Right lobe of liver (tissue), 6 donors: ENCODE data around the gene NLRC5. TPM values are rescaled to one million over a fixed set of nuclear protein-coding genes. Genes with fewer than 3 reads are reported as not detected.
"Not testable (repeated sequence)": the region's sequence is repeated elsewhere in the genome, so short reads cannot be mapped to it uniquely, and the experiment has no call there.

Experiments
- ATAC-seq, 4 donors: fragments of 200-7000 bp; cut with Tn5 transposase; one replicate each; pipeline ENCODE4 v1.9.1; 2020; ENCODE audit warnings: mild to moderate bottlenecking in 4 of 4, moderate library complexity in 4 of 4
- DNase-seq, 3 donors: peaks; one replicate each; pipeline ENCODE4 v3.0.0-alpha.2; 2020
- H3K27ac ChIP-seq, 3 donors: fragments of 200-600 bp; one replicate each; pipeline ENCODE4 v1.8.0; 2022
- H3K27me3 ChIP-seq, 2 donors: fragments of 200-600 bp; one replicate each; pipeline ENCODE4 v1.8.0; 2022
- H3K36me3 ChIP-seq, 4 donors: fragments of 200-600 bp; sonication (generic) in 1 of 4; one replicate each; pipeline versions ENCODE4 v1.5.1 to v1.8.0; 2017 to 2022; ENCODE audit warnings: control low read depth in 1 of 4
- H3K4me1 ChIP-seq, 4 donors: fragments of 200-600 bp; sonication (generic) in 1 of 4; one replicate each; pipeline versions ENCODE4 v1.5.1 to v1.8.0; 2017 to 2022; ENCODE audit warnings: control low read depth in 1 of 4
- H3K4me3 ChIP-seq, 3 donors: fragments of 200-600 bp; one replicate each; pipeline ENCODE4 v1.8.0; 2022
- H3K9me3 ChIP-seq, 4 donors: fragments of 200-600 bp; sonication (generic) in 1 of 4; one replicate each; pipeline versions ENCODE4 v1.5.1 to v1.8.0; 2017 to 2022; ENCODE audit warnings: control low read depth in 1 of 4
- CTCF ChIP-seq, 4 donors: fragments of 200-600 bp in 3 of 4; fragments of 450-650 bp in 1 of 4; IDR thresholded peaks; one replicate each; pipeline versions ENCODE4 v1.5.1 to v1.8.0; 2016 to 2022; ENCODE audit warnings: antibody characterized with exemption in 4 of 4, mild to moderate bottlenecking in 2 of 4
- POLR2A ChIP-seq: fragments of 450-650 bp; IDR thresholded peaks from one replicate; pipeline ENCODE4 v1.6.1; 2017; ENCODE audit warnings: antibody characterized with exemption, mild to moderate bottlenecking
- WGBS: methylation state at CpG from one replicate; pipeline ENCODE4 v1.1.6; 2018; ENCODE audit warnings: low coverage, low lambda C conversion rate; ENCODE audit not compliant: insufficient coverage; ENCODE audit errors: missing lambda C conversion rate; 5-methylcytosine and 5-hydroxymethylcytosine counted together
- intact Hi-C, 2 donors: fragments of 100-400 bp; cut with DNase I; formaldehyde crosslinking; loops; one replicate each; pipeline versions ENCODE4 v1.11.2 to v1.14.1; 2022
- total RNA-seq, 6 experiments: library from RNA; depleted of rRNA in 2 of 6; stranded (reverse); fragments of >200 nt in 2 of 6; fragmentation: NEBNext Ultra II Directional in 3 of 6; extraction: Animal tissue kit (Norgen Biotek cat#: 25700) in 3 of 6; gene quantifications; one replicate each; pipeline versions ENCODE4 v1.1.0 to v1.2.4, GENCODE V29; 2016 to 2023
- donor health status: DM: no; HTN: yes; CAD: no.
- donor health status: DM: no; HTN: no; CAD: no.
- donor health status: DM: no; HTN: no; CAD: no.
- donor health status: DM: no; HTN: yes; CAD: no.
- donor health status: DM: no; HTN: yes; CAD: no.

NLRC5 gene
- total RNA-seq, 6 experiments from 2014 or later, result 4.6 to 25.2 (median 13.3) TPM

- ATAC-seq, result no peak
- intact Hi-C loops, result no loop called here
- no peaks in the 10 kb centered on the region for H3K27me3 ChIP-seq
- H3K9me3 ChIP-seq, result no peaks in the 10 kb centered on the region
- no peaks in the 10 kb centered on the region for H3K4me1 ChIP-seq
- H3K4me3 ChIP-seq, result no peak overlapping the region
- H3K36me3 ChIP-seq, result no peaks in the 10 kb centered on the region
- whole genome bisulfite sequencing, result 84% methylated on average over 7 of the region's 7 CpGs
- TF ChIP-seq POLR2A (no peak), CTCF (IDR thresholded peaks at IDR 0.05) (no peak)
- no peak overlapping the region for H3K27ac ChIP-seq
- no peak for DNase-seq
These were observed 79.7 kb downstream of the NLRC5 start for GRCh38 chr16:57069053-57069452.

DNA sequence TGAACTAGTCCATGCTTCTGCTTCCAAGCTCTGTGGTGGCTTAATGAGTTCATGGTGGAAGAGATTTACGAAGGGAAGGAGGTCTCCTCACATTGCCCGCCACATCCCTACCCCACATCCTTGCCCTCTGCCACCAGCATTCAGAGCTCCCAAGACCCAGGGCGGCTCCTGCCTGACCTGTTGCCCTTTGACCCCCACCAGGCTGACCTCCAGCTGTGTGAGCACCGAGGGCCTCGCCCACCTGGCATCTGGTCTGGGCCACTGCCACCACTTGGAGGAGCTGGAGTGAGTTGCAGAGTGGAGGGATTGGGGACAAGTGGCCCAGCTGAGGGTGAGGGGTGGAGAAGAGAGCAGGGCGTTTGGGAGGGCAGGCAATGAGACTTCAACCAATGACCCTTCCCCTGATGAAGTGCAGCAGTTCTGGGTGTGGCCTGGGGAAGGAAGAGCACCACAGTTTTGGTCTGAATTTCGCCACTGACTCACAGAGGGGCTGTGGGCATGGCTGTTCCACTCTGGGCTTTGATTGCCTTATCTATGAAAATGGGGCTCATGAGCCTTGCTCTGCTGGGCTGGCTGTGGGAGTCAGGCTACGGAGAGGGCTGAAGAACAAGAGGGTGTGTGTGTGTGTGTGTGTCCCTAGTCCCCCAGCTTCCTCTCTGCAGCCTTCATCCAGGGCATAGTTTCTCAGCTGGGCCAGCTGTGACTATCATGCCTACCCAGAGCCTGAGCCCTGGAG, 80.4 kb downstream of the NLRC5 start:
- Histone ChIP-seq H3K9me3 (no peaks in the 10 kb centered on the region), H3K27me3 (no peaks in the 10 kb centered on the region), H3K4me1 (no peaks in the 10 kb centered on the region), H3K27ac (no peak overlapping the region), H3K36me3 (no peaks in the 10 kb centered on the region), H3K4me3 (no peak overlapping the region)
- intact Hi-C loops, result no loop called here
- TF ChIP-seq POLR2A, result no peak
- no peak for TF ChIP-seq CTCF (IDR thresholded peaks at IDR 0.05)
- DNase-seq, result no peak
- ATAC-seq, result peak in 2 of 4 donors; percentile 7 to 16
- WGBS, result 80% methylated on average over 3 of the region's 8 CpGs

DNA sequence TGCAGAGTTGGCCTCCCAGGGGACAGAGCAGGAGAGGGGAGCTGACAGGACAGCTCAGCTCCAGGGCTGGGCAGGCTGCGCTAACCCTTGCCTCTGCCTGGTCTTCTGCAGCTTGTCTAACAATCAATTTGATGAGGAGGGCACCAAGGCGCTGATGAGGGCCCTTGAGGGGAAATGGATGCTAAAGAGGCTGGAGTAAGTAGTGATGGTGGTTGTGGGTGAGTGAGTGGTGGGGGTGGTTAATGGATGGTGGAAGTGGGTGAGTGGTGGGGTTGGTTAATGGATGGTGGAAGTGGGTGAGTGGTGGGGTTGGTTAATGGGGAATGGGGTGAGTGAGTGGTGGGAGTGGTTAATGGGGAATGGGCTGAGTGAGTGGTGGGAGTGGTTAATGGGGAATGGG, 81.1 kb downstream of the NLRC5 start:
- ATAC-seq (no peak), DNase-seq (no peak)
- Histone ChIP-seq H3K4me3 (no peak overlapping the region), H3K9me3 (no peaks in the 10 kb centered on the region), H3K4me1 (no peaks in the 10 kb centered on the region), H3K27me3 (no peaks in the 10 kb centered on the region), H3K36me3 (no peaks in the 10 kb centered on the region), H3K27ac (no peak overlapping the region)
- no peak for TF ChIP-seq CTCF (IDR thresholded peaks at IDR 0.05)
- TF ChIP-seq POLR2A, result no peak
- 100% methylated on average over 1 of the region's 2 CpGs for whole genome bisulfite sequencing
- intact Hi-C loops, result no loop called here

- H3K36me3 ChIP-seq, H3K4me3 ChIP-seq, H3K27ac ChIP-seq, H3K4me1 ChIP-seq, intact Hi-C loops, ATAC-seq, H3K9me3 ChIP-seq, DNase-seq, H3K27me3 ChIP-seq: not testable (repeated sequence)
- 86% methylated on average over 4 of the region's 4 CpGs for WGBS
These were observed 81.8 kb downstream of the NLRC5 start for GRCh38 chr16:57071081-57071732.

DNA sequence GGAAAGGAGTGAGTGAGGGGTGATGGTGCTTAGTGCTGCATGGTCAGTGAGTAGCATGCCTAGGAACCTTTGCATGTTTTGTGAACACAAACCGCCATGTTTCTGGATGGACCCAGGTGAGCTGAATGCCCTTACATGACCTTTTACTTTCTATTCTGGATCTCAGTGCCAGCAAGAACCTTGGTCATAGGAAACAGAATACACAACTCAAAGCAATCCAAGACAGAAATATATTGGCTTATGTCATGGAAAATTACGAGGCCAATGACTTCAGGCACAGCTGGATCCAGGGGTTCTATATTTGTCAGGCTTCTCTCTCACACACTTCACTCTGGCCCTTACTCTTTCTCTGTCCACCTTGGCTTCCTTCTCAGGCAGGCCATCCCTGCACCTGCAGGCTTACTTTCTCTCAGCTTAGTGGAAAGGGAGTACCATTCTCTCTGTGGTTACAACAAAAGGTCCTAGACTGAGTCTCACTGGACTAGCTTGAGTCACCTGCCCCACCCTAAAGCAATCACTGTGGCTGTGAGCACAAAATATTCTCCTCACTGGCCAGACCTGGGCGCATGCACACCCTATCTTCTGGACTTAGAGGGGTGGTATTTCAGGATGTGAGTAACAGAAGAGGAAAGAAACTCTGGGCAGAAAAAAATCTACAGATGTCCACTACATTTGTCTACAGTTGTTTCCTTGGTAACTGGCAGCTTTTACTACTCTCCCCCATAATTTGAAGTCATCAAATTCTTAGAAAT, 82.7 kb downstream of the NLRC5 start:
- Histone ChIP-seq H3K9me3 (no peaks in the 10 kb centered on the region), H3K4me1 (no peaks in the 10 kb centered on the region), H3K27me3 (no peaks in the 10 kb centered on the region), H3K27ac (no peak overlapping the region), H3K36me3 (no peaks in the 10 kb centered on the region), H3K4me3 (no peak overlapping the region)
- peak in 1 of 4 donors; percentile 19 for ATAC-seq
- TF ChIP-seq CTCF (IDR thresholded peaks at IDR 0.05) (no peak), POLR2A (no peak)
- no peak for DNase-seq
- intact Hi-C loops, result no loop called here
- 86% methylated on average over 1 of the region's 3 CpGs for WGBS
